Prostate gland (tissue), 2 donors: ENCODE data around the gene FBXW8. TPM values are rescaled to one million over a fixed set of nuclear protein-coding genes. Genes with fewer than 3 reads are reported as not detected.

Experiments
- DNase-seq: peaks from one replicate; pipeline ENCODE4 v3.0.0-alpha.2; 2019; ENCODE audit warnings: low spot score
- H3K27ac ChIP-seq, 2 donors: fragments of 200-600 bp; sonication (generic); 2 replicates each; pipeline ENCODE4 v1.5.1; 2017 to 2019
- H3K27me3 ChIP-seq: fragments of 200-600 bp; sonication (generic); replicated peaks from 2 replicates; pipeline ENCODE4 v1.5.1; 2019; ENCODE audit not compliant: insufficient read depth
- H3K36me3 ChIP-seq, 2 donors: fragments of 200-600 bp; sonication (generic); 1 replicate in 1 of 2; 2 replicates in 1 of 2; pipeline versions ENCODE4 v1.5.1 to v1.8.1; 2017 to 2019
- H3K4me1 ChIP-seq: fragments of 200-600 bp; sonication (generic); replicated peaks from 2 replicates; pipeline ENCODE4 v1.5.1; 2019
- H3K4me3 ChIP-seq, 2 donors: fragments of 200-600 bp; sonication (generic); 2 replicates each; pipeline ENCODE4 v1.5.1; 2017 to 2019
- H3K9me3 ChIP-seq: fragments of 200-600 bp; sonication (generic); 2 replicates; pipeline ENCODE4 v1.5.1; 2017
- POLR2A ChIP-seq: fragments of 450-650 bp; IDR thresholded peaks from one replicate; pipeline ENCODE4 v1.6.1; 2016; ENCODE audit warnings: antibody characterized with exemption, mild to moderate bottlenecking
- POLR2AphosphoS5 ChIP-seq: sonication (generic); formaldehyde crosslinking; IDR thresholded peaks from one replicate; pipeline ENCODE4 v1.6.1; 2017; ENCODE audit warnings: antibody characterized with exemption
- WGBS: methylation state at CpG from one replicate; pipeline ENCODE4 v1.1.5; 2018; 5-methylcytosine and 5-hydroxymethylcytosine counted together
- intact Hi-C: fragments of 100-400 bp; cut with DNase I; formaldehyde crosslinking; loops from one replicate; pipeline ENCODE4 v1.14.2; 2022
- total RNA-seq, 2 donors: library from RNA; depleted of rRNA; stranded (reverse); fragments of >200 nt; gene quantifications; one replicate each; pipeline ENCODE4 v1.1.0, GENCODE V29; 2016
- TF ChIP-seq, protein P1 (sequence below), 4 experiments: fragments of 200-600 bp in 2 of 4; fragments of 450-650 bp in 2 of 4; sonication (generic) in 2 of 4; IDR thresholded peaks; 1 replicate in 3 of 4; 2 replicates in 1 of 4; pipeline ENCODE4 v1.5.1; 2016 to 2019; ENCODE audit warnings: antibody characterized with exemption in 4 of 4, mild to moderate bottlenecking in 2 of 4, moderate library complexity in 2 of 4

Gene FBXW8
- total RNA-seq, 2 donors from 2014 or later = 20.8 to 26.7 TPM

DNA sequence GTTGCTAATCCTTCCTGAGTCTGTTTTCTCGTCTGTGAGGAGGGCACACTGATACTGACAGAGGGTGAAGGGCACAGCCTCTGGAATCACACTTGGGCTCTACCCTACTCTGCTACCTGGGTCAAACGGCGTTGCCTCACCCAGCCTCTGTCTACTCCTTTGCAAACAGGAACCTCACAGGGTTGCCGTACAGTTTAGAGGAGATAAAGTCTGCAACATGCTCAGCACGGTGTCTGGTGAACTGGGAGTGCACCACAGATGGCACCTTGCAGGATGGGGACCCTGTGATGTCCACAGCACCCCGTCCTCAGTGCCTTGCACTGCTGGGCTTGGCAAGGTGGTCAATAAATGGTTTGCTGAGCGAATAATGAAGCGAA, 150.2 kb downstream of the FBXW8 start:
- no peaks in the 10 kb centered on the region for H3K36me3 ChIP-seq
- intact Hi-C loops = no loop called here
- WGBS = 75% methylated on average over 8 of the region's 8 CpGs
- TF ChIP-seq, protein P1, sequence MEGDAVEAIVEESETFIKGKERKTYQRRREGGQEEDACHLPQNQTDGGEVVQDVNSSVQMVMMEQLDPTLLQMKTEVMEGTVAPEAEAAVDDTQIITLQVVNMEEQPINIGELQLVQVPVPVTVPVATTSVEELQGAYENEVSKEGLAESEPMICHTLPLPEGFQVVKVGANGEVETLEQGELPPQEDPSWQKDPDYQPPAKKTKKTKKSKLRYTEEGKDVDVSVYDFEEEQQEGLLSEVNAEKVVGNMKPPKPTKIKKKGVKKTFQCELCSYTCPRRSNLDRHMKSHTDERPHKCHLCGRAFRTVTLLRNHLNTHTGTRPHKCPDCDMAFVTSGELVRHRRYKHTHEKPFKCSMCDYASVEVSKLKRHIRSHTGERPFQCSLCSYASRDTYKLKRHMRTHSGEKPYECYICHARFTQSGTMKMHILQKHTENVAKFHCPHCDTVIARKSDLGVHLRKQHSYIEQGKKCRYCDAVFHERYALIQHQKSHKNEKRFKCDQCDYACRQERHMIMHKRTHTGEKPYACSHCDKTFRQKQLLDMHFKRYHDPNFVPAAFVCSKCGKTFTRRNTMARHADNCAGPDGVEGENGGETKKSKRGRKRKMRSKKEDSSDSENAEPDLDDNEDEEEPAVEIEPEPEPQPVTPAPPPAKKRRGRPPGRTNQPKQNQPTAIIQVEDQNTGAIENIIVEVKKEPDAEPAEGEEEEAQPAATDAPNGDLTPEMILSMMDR (IDR thresholded peaks at IDR 0.05) = no peak
- TF ChIP-seq POLR2A (no peak), POLR2AphosphoS5 (no peak)
- peak overlapping the region in 1 of 2 donors; percentile 36 for H3K27ac ChIP-seq
- no peak for DNase-seq
- no peak overlapping the region for H3K4me3 ChIP-seq
- peaks cover 11% of the 10 kb centered on the region for H3K4me1 ChIP-seq
- H3K9me3 ChIP-seq = no peaks in the 10 kb centered on the region
- H3K27me3 ChIP-seq = no peaks in the 10 kb centered on the region

DNA sequence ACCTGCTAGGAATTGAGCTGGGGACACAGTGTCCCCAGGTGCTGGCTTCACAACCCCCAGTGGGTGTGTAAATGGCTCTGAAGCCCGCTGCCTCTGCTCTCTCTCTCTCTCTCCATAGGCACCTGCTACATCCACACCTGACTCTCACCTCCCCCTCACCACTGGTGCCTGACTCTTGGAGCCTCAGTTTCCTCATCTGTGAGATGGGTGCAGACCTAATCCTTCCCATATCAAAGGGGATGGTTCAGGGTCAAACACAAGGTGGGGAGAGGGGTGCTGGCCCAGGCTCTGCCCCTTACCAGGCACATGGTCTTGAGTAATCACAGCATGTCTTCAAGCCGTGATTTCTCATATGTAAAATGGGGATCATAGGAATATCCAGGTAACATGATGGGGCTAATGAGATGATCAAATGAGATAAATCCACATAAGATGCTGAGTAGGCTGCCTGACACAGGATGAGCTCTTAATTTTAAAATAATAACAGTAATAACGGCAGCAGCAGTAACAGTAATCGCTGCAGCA, 150.9 kb downstream of the FBXW8 start:
- no peak overlapping the region for H3K27ac ChIP-seq
- H3K9me3 ChIP-seq = no peaks in the 10 kb centered on the region
- intact Hi-C loops = no loop called here
- TF ChIP-seq, protein P1 (IDR thresholded peaks at IDR 0.05) = no peak
- TF ChIP-seq POLR2AphosphoS5 (no peak), POLR2A (no peak)
- no peak overlapping the region for H3K4me3 ChIP-seq
- H3K27me3 ChIP-seq = no peaks in the 10 kb centered on the region
- H3K36me3 ChIP-seq = no peaks in the 10 kb centered on the region
- WGBS = 88% methylated on average over 4 of the region's 4 CpGs
- no peak for DNase-seq
- H3K4me1 ChIP-seq = peaks cover 11% of the 10 kb centered on the region

DNA sequence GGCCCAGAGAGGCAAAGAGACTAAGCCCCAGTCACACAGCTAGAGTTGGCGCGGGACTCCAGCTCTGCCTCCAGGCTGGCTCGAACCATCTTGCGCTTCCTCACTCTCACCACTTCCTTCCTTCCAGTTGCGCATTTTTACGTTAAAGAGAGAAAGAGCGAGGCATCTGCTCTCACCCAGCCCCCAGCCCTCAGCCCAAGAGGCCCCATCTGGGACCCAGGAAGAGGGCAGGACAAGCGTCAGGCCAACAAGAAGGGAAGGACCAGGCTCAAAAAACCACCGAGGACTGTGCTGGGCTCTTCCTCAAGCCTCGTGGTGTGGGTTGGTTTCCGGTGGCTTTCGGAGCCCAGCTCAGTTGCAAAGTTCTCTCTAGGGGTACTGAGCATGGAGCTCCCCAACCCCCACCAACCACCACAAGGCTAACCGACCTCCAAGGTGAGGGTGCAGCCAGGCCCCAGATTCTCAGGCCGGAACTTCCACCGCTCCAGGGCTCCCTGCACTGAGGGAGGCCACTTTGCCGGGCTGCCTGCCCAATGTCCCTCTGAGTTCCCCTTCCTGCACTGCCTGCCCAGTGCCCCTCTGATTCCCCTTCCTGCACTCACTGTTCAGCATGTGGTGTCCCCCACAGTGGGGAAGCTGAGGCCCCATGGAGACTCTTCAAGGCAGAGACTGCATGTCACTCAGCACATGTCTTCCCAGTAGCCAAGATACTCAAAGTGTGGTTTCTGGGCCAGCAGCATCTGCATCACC, 152.6 kb downstream of the FBXW8 start:
- 84% methylated on average over 16 of the region's 16 CpGs for WGBS
- H3K27ac ChIP-seq = no peak overlapping the region
- intact Hi-C loops = no loop called here

DNA sequence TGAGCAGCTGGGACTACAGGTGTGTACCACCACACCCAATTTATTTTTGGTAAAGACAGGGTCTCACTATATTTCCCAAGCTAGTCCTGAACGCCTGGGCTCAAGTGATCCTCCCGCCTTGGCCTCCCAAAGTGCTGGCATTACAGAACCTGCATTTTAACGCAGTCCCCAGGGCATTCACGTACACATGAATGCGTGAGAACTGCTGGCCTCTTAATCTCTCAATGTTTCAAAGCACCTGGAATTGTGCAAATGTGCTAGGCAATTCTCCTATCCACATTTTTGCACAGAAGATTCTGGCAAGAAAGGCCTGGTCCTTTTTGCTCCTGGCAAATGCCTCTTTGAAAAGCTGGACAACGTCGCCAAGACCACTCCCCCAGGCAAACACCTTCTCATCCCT, 153.3 kb downstream of the FBXW8 start:
- H3K4me3 ChIP-seq = no peak overlapping the region
- H3K9me3 ChIP-seq = no peaks in the 10 kb centered on the region
- H3K27ac ChIP-seq = no peak overlapping the region
- intact Hi-C loops = no loop called here
- no peak for DNase-seq
- TF ChIP-seq POLR2AphosphoS5 (no peak), POLR2A (no peak)
- TF ChIP-seq, protein P1 (IDR thresholded peaks at IDR 0.05) = no peak
- WGBS = 94% methylated on average over 7 of the region's 7 CpGs
- H3K36me3 ChIP-seq = no peaks in the 10 kb centered on the region
- H3K27me3 ChIP-seq = no peaks in the 10 kb centered on the region
- peaks cover 11% of the 10 kb centered on the region for H3K4me1 ChIP-seq

More for the DNA sequence above, 152.6 kb downstream of the FBXW8 start:
- no peaks in the 10 kb centered on the region for H3K27me3 ChIP-seq
- H3K4me1 ChIP-seq = peaks cover 11% of the 10 kb centered on the region
- no peak for TF ChIP-seq POLR2A
- TF ChIP-seq, protein P1 (IDR thresholded peaks at IDR 0.05) = no peak
- TF ChIP-seq POLR2AphosphoS5 = no peak
- no peaks in the 10 kb centered on the region for H3K9me3 ChIP-seq
- no peak overlapping the region for H3K4me3 ChIP-seq
- no peak for DNase-seq
- no peaks in the 10 kb centered on the region for H3K36me3 ChIP-seq

DNA sequence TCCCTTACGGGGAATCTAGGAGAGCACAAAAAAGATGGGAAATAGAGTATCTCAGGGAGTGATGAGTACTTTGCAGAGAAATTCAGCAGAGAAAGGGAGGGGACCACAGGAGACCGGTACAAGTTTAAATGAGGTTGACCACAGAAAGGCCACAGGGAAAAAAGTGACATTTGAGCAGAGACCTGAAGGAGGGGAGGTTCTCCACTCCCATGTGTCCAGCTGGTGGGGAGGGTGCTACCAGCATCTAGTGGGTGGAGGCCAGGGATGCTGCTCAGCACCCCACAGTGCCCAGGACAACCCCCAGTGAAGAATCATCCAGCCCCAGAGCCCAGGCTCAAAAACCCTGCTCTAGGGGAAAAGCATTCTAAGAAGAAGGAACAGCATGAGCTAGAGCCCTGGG, 153.8 kb downstream of the FBXW8 start:
- no peak overlapping the region for H3K4me3 ChIP-seq

More for the DNA sequence above, 153.8 kb downstream of the FBXW8 start:
- TF ChIP-seq POLR2AphosphoS5 (no peak), POLR2A (no peak)
- TF ChIP-seq, protein P1 (IDR thresholded peaks at IDR 0.05) = no peak
- 91% methylated on average over 2 of the region's 2 CpGs for WGBS
- Histone ChIP-seq H3K36me3 (no peaks in the 10 kb centered on the region), H3K27me3 (no peaks in the 10 kb centered on the region), H3K9me3 (no peaks in the 10 kb centered on the region), H3K27ac (no peak overlapping the region), H3K4me1 (peaks cover 11% of the 10 kb centered on the region)
- no peak for DNase-seq
- intact Hi-C loops = no loop called here
